HG02870 (cell line): ENCODE measurements around the gene MEPCE.

Source experiments
- ATAC-seq: cut with Tn5 transposase; IDR thresholded peaks from one replicate; pipeline ENCODE4 v1.9.1; 2021; ENCODE audit warnings: mild to moderate bottlenecking, moderate library complexity; ENCODE audit not compliant: unreplicated experiment

MEPCE gene

DNA sequence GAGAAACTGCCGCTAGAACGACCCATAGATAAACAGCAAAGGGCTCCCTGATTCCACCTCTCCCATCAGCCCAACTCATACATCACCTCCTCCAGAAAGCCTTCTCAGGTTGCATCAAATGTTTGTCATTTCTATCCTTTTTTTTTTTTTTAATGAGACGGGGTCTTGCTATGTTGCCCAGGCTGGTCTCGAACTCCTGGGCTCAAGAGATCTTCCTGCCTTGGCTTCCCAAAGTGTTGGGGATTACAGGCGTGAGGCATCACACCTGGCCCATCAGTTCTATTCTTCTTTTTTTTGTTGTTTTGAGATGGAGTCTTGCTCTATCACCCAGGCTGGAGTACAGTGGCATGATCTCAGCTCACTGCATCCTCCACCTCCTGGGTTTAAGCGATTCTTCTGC, 27.4 kb downstream of the MEPCE start:
- no peak for ATAC-seq

GRCh38 chr7:100464210-100464660, 34.6 kb downstream of the MEPCE start, which contains the start of gene SPACDR:
Gene SPACDR, minus strand, starts transcription at chr7:100464260. Its CDS starts 235 bp downstream, at chr7:100464025.
- ATAC-seq = no peak

- ATAC-seq = no peak
Measured at GRCh38 chr7:100464791-100465190, 35.2 kb downstream of the MEPCE start.

- no peak for ATAC-seq
Measured at GRCh38 chr7:100465299-100465698, 35.7 kb downstream of the MEPCE start.

DNA sequence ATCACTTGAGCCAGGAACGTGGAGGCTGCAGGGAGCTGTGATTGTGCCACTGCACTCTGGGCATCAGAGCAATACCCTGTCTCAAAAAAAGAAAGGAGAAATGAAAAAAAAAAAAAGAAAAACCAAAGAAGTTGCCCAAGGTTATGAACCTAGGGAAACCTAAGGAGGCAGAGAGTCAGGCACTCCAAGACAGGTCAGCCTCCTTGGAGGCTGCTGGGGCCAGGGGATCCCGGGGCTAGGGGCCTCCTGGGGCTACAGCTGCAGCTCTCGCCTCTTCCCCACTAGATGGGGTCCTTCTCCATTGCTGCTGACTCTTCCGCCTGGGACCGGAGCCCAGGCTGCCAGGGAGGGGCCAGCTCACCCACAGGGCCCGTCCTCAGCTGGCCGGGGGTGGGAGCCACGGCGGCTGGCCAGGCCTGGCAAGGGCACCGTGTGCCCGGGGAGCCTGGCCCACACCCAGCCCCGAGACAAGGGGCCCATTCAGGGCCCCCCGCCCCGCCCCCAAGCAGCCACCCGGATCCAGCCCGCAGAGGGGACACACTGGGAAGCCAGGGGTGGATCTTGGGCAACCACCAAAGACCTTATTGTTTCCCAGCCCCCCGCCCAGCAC, 36.2 kb downstream of the MEPCE start:
- no peak for ATAC-seq

DNA sequence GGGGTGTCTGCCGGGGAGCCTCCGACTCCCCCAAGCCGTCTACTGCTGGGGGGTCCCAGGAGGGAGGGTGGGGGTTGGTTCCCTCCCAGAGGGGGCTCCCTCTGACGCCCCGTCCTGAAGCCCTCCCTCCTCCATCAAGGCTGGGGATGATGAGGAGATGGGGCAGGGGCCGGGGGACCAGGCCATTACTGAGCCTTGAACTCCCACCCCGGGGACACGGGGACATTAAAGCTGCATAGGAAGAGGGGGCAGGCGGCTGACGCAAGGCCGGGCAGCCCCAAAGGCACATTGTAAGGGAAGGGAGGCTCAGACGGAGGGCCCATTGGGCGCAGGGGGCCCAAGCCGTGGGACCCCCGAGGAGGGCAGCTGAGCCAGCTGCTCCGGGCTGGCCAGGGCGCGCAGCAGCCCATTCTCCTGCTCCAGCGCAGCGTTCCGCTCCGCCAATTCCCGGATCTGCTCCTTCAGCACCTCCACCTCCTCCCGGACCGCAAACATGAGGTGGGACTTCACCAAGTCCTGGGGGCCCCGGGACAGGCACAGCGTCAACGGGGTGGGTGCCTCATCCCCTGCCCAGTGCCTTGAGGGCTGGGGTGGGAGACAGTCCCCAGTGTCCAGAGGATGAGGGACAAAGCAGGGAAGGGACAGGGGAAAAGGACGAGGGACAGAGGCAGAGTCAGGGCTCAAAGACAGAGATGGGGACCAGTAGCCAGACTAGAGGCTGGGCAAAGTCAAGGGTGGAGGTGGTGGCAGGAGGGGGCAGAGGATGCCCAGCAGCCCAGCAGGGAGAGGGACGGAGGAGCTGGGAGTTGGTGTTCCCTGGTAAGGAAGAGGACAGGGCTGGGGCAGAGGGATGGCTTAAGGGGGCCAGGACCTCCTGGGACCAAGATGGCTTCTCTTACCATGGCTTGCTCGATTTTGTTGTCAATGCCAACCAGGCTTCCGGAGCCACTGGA, 37.3 kb downstream of the MEPCE start:
- ATAC-seq = no peak

DNA sequence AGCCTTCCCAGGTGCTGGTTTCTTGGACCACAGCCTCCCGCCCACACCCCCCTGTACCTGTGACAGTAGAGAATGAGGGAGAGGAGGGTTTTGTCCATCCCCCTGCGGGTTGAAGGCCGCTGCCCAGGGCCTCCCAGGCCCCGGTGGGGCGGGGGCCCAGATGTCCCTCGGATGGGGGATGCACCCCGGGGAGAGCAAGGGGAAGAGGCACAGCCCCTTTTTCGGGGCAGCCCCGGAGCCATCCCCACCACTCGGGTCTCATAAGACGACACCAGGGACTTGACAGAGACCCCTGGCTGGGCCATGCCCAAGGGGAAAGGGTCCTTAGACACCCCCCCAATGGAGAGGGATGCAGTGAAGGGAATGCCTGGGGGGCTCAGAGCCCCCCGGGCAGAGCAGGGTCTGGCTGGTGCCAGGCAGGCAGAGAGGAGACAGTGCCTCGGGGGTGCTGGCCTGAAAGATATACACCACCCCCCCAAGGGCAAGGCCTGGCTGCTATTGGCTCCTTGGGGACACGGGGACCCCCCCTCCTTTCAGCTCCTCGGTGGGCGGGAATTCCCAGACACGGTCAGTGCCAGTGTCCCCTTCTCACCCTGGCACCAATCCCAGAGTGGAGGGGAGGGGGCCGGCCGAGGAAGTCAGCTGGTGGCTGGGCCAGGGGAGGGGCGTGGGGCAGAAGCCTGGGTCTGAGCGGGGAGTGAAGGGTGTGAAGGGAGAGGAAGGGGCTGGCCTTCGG, 38.2 kb downstream of the MEPCE start:
- ATAC-seq = no peak

- ATAC-seq = no peak
Measured at GRCh38 chr7:100469227-100470044, 39.8 kb downstream of the MEPCE start.

DNA sequence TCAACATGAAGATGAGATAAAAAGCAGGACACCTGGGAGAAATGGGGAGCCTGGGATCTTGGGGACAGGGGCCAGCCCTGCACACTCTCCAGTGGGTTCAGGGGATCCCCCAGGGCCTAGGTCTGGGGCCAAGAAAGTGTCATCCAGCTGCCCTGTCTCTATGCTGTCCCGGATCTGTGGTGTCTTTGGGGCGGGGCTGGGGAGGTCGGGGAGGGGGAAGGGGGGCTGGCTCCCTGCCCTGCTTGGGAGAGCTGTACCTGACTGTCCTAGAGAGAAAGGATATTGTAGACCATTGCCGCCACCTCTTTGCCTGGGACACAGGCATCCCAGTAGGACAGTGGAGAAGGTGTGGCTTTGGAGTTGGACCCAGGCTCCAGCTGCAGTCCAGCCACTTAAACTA, 41.4 kb downstream of the MEPCE start:
- no peak for ATAC-seq

DNA sequence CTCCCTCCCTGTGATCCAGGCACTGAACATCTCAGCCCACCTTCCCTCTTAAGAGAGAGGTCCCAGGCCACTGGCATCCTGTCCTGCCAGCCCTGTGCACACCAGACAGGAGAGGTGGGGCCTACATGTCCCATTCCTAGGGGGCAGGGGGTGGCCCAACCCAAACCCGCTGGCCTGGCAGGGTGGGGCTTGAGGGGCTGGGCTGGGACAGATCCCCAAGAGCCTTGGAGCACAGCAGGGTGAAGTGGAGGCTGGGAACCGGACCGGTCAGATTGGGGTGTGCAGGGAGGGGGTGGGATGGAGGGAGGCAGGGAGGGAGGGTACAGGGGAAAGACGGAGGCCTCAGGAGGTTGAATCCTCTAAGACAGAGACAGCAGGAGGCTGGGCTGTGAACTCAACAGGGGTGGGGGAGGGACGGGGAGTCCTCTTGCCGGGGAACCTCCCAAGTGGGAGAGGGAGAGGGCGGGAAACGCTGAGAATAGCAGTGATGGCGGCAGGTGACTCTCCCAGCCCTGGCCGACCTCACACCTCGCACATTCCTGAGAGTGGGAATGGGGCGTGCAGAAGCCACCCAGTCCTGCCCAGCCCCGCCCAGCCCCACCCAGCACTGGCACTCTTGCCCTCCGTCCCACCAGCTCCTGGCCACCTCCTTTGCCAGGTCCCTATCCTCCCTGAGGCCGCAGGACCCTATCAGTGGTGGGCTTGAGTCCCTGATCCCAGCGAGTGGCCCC, 42.7 kb downstream of the MEPCE start:
- ATAC-seq = no peak

GRCh38 chr7:100472854-100473499, 43.3 kb downstream of the MEPCE start:
- no peak for ATAC-seq

GRCh38 chr7:100475549-100475948, 45.9 kb downstream of the MEPCE start:
- no peak for ATAC-seq

- no peak for ATAC-seq
Measured at GRCh38 chr7:100476101-100476780, 46.6 kb downstream of the MEPCE start.

DNA sequence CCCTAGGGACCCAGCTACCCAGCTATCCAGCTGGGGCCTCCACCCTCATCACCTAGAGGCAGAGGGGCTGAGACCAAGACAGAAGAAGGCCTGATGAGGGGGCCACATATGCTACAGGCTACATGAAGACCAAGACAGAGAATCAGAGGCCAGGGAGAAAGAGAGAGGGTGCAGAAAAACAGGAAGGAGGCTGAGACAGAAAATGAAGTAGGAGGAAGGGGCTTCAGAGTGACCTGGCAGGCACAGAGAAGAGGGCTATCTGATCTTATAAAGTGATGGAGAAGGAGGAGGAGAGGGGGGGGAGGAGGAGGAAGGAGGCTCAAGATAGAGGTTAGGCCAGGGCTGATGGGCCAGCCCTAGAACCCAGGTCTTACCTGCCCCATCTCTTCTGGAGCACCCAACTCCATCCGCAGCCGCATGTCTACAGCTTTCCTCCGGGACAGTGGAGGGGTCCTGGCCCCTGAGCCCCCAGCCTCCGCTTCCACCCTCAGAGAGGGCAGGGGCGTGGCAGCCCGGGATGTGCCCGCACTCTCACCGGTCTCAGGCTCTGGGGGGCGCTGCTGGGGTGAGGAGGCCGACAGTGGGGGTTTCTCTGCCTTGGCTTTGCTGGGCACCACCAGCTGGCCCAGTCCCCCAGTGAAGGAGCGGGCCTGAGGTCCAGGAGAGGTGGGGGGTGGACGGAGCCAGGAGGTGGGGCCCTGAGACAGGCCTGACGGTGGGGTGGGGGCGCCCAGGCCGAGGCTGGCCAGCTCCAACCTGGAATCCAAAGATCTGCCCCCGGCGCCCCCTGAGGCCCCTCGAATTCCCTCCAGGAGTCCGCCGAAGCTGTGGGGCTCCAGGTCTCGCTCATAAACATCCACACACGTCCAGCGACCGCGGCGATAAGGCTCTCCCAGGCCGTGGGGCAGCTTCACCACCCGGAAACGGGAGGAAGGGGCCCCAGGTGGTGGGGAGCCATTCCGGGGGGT, 47.6 kb downstream of the MEPCE start:
- no peak for ATAC-seq

- no peak for ATAC-seq
Measured at GRCh38 chr7:100477871-100478267, 48.2 kb downstream of the MEPCE start.

GRCh38 chr7:100478958-100479660, 49.5 kb downstream of the MEPCE start, which contains the start of gene TSC22D4:
Gene TSC22D4, minus strand, starts transcription at chr7:100479214. Its CDS starts 1,176 bp downstream, at chr7:100478038.
- ATAC-seq = peak; percentile 65

DNA sequence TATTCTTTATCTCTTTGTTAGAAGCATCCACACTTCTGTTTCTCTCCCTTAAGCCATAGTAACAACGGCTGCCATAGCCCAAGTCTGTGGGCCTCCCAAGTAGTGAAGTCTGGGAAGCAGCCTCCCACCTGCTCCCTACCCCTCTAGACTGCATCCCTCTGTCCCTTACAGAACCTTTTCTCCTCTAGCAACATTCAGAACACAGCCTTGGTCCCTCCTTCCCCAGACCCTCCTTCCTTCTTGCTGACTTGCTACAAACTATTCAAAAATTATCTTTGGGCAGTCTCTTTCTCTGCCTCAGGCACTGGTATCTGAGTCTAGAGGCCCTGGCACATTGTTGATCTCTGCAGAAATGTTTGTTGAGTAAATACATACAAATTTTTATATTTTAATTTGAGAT, 51.8 kb downstream of the MEPCE start:
- ATAC-seq = no peak
